Panc1 (cell line): ENCODE measurements around the gene CNOT3. TPM values are rescaled to one million over a fixed set of nuclear protein-coding genes. Genes with fewer than 3 reads are reported as not detected.

Experiments
- ATAC-seq: fragments of 200-7000 bp; cut with Tn5 transposase; 2 replicates; pipeline ENCODE4 v1.9.1; 2020; ENCODE audit warnings: mild to moderate bottlenecking, moderate library complexity
- BruUV-seq: library from RNA; stranded (reverse); fragments of 400-500 nt; replicated peaks from 2 replicates; lab custom pipeline; 2021; lab: Mats Ljungman, UMichigan
- CTCF ChIA-PET: fragments of 300-600 bp; sonication (Branson Sonifier 250); formaldehyde crosslinking; loops from one replicate; lab custom pipeline; 2022; ENCODE audit warnings: antibody characterized with exemption; lab: Charles Lee
- POLR2A ChIA-PET: fragments of 300-600 bp; sonication (Branson Sonifier 250); formaldehyde crosslinking; loops from one replicate; lab custom pipeline; 2022; ENCODE audit warnings: antibody characterized with exemption; lab: Charles Lee
- DNase-seq: peaks from one replicate; pipeline ENCODE4 v3.0.0-alpha.2; 2010; ENCODE audit warnings: low read depth, low spot score
- H3K27ac ChIP-seq: 2 replicates; pipeline ENCODE4 v1.5.1; 2011; ENCODE audit warnings: mild to moderate bottlenecking, low read length, inconsistent platforms
- H3K27me3 ChIP-seq: fragments of 200-500 bp; sonication (Bioruptor generic); 2 replicates; pipeline ENCODE4 v1.6.0; 2014; ENCODE audit warnings: low read length, inconsistent platforms; ENCODE audit not compliant: control insufficient read depth, insufficient read depth
- H3K36me3 ChIP-seq: fragments of 200-500 bp; sonication (Bioruptor generic); 2 replicates; pipeline ENCODE4 v1.5.1; 2014; ENCODE audit warnings: inconsistent platforms, mild to moderate bottlenecking, low read length, moderate library complexity; ENCODE audit not compliant: control insufficient read depth, insufficient read depth
- H3K4me1 ChIP-seq: 2 replicates; pipeline ENCODE4 v1.5.1; 2011; ENCODE audit warnings: inconsistent platforms, mild to moderate bottlenecking, low read length, moderate library complexity; ENCODE audit not compliant: control insufficient read depth, insufficient read depth
- H3K4me3 ChIP-seq, 2 experiments: 2 replicates each; pipeline ENCODE4 v1.5.1; 2011 to 2012; ENCODE audit warnings: low read depth in 2 of 2, low read length in 2 of 2, mild to moderate bottlenecking in 2 of 2, inconsistent platforms in 1 of 2, moderate library complexity in 1 of 2
- H3K9me3 ChIP-seq: fragments of 200-500 bp; sonication (Bioruptor generic); 2 replicates; pipeline ENCODE4 v1.5.1; 2014; ENCODE audit warnings: low read depth, mild to moderate bottlenecking, inconsistent platforms, low read length, moderate library complexity; ENCODE audit not compliant: control insufficient read depth, insufficient read depth
- CTCF ChIP-seq: fragments of 450-650 bp; IDR thresholded peaks from 2 replicates; pipeline ENCODE4 v1.5.1; 2017; ENCODE audit warnings: mild to moderate bottlenecking
- POLR2AphosphoS5 ChIP-seq: IDR thresholded peaks from 2 replicates; pipeline ENCODE4 v1.6.1; 2012; ENCODE audit warnings: mild to moderate bottlenecking, low read depth, low read length, moderate library complexity
- SIN3A ChIP-seq: IDR thresholded peaks from 2 replicates; pipeline ENCODE4 v1.6.1; 2012; ENCODE audit warnings: low read depth, mild to moderate bottlenecking, low read length, moderate library complexity, borderline replicate concordance; ENCODE audit not compliant: insufficient read depth
- TCF7L2 ChIP-seq: IDR thresholded peaks from 2 replicates; pipeline ENCODE4 v1.6.1; 2011; ENCODE audit warnings: mild to moderate bottlenecking, low read depth, low read length, inconsistent platforms
- in situ Hi-C: cut with HindIII; loops from 2 replicates; pipeline ENCODE4 v1.10.0; 2016; ENCODE audit warnings: low sequenced_read_pairs, low pct_unique_long_range_greater_than_20kb
- intact Hi-C: fragments of 100-400 bp; cut with micrococcal nuclease; formaldehyde crosslinking; loops from one replicate; pipeline ENCODE4 v1.10.0; 2022; ENCODE audit not compliant: unreplicated experiment
- total RNA-seq: library from RNA; stranded (reverse); gene quantifications from one replicate; pipeline ENCODE4 v1.2.1, GENCODE V29; 2021; ENCODE audit not compliant: unreplicated experiment
- TF ChIP-seq, protein P1 (sequence below), 2 experiments: IDR thresholded peaks; 2 replicates each; pipeline ENCODE4 v1.6.1; 2011 to 2012; ENCODE audit warnings: low read depth in 2 of 2, control low read depth in 1 of 2, low read length in 1 of 2, mild to moderate bottlenecking in 1 of 2, moderate library complexity in 1 of 2; ENCODE audit not compliant: insufficient read depth in 1 of 2

The CNOT3 gene
- total RNA-seq, 1 experiment from 2014 or later: 111 TPM

- no peaks in the 10 kb centered on the region for H3K27me3 ChIP-seq
- in situ Hi-C loops: no loop called here
- no peak overlapping the region for H3K27ac ChIP-seq
- no peaks in the 10 kb centered on the region for H3K9me3 ChIP-seq
- peak overlapping the region; percentile 76 to 84 for H3K4me3 ChIP-seq
- ATAC-seq: no peak
- peaks cover 3% of the 10 kb centered on the region; the same call in 1 of the 2 replicates for H3K36me3 ChIP-seq
- H3K4me1 ChIP-seq: peaks cover 20% of the 10 kb centered on the region
- no peak for DNase-seq
- POLR2A ChIA-PET: interaction anchor here (0.6 kb wide), 1 partner anchor 26 kb away, joined by 3 read pairs; no protein-coding TSS in a partner anchor
- CTCF ChIA-PET: interaction anchor here (0.7 kb wide), 1 partner anchor 102 kb away, joined by 5 read pairs; no protein-coding TSS in a partner anchor
- intact Hi-C loops: no loop called here
- 0 out of 2 replicates have a peak, but pooled peaks have one; percentile 6 for TF ChIP-seq TCF7L2
- TF ChIP-seq SIN3A: no peak
- BruUV-seq: no TSS peak
These were observed 25.3 kb downstream of the CNOT3 start for GRCh38 chr19:54162884-54163283.

GRCh38 chr19:54164369-54165068, 27.0 kb downstream of the CNOT3 start:
- no TSS peak for BruUV-seq
- POLR2A ChIA-PET: interaction anchor here (0.6 kb wide), 1 partner anchor 28 kb away, joined by 9 read pairs; no protein-coding TSS in a partner anchor
- Histone ChIP-seq H3K9me3 (no peaks in the 10 kb centered on the region), H3K4me1 (peaks cover 9% of the 10 kb centered on the region), H3K27me3 (no peaks in the 10 kb centered on the region), H3K36me3 (peaks cover 3% of the 10 kb centered on the region; the same call in 1 of the 2 replicates), H3K4me3 (peak overlapping the region; percentile 30 to 40), H3K27ac (no peak overlapping the region)
- CTCF ChIA-PET: interaction anchor here (0.7 kb wide), 1 partner anchor 25 kb away, joined by 3 read pairs; no protein-coding TSS in a partner anchor
- in situ Hi-C loops (no loop called here), intact Hi-C loops (no loop called here)
- DNase-seq (no peak), ATAC-seq (peak; percentile 56)
- TF ChIP-seq POLR2AphosphoS5 (peak; percentile 44; the same call in 1 of the 2 replicates), TCF7L2 (no peak), CTCF (no peak)

DNA sequence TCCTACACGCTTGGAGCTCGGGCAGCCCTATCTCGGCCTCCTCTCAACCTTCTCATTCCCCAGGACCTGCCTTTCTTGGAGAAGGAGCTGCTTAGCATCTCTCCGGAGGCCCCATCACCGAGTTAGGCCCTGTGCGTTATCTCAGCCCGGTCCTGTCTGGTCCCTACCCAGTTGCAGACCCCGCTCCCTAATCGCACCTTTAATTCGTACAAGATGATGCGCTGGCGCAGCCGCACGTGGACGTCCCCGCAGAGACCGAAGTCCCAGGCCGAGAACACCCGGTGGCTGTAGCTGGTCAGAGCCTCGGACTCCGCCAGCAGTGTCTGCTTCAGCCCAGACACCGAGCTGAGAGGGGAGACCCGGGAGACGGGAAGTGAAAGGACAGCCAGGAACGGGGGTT, 27.7 kb downstream of the CNOT3 start:
- in situ Hi-C loops (no loop called here), intact Hi-C loops (no loop called here)
- no TSS peak for BruUV-seq
- H3K27me3 ChIP-seq: no peaks in the 10 kb centered on the region
- peaks cover 9% of the 10 kb centered on the region for H3K4me1 ChIP-seq
- ChIA-PET CTCF (interaction anchor here (0.6 to 0.7 kb wide), 2 partner anchors 25 to 251 kb away, joined by 3 read pairs; no protein-coding TSS in a partner anchor), POLR2A (no interaction called here)
- H3K4me3 ChIP-seq: no peak overlapping the region
- H3K9me3 ChIP-seq: no peaks in the 10 kb centered on the region
- no peaks in the 10 kb centered on the region; the same call in 1 of the 2 replicates for H3K36me3 ChIP-seq
- ATAC-seq: no peak
- H3K27ac ChIP-seq: no peak overlapping the region
- DNase-seq: no peak
- TF ChIP-seq CTCF (no peak), TCF7L2 (no peak), SIN3A (no peak), POLR2AphosphoS5 (no peak)
- TF ChIP-seq, protein P1, sequence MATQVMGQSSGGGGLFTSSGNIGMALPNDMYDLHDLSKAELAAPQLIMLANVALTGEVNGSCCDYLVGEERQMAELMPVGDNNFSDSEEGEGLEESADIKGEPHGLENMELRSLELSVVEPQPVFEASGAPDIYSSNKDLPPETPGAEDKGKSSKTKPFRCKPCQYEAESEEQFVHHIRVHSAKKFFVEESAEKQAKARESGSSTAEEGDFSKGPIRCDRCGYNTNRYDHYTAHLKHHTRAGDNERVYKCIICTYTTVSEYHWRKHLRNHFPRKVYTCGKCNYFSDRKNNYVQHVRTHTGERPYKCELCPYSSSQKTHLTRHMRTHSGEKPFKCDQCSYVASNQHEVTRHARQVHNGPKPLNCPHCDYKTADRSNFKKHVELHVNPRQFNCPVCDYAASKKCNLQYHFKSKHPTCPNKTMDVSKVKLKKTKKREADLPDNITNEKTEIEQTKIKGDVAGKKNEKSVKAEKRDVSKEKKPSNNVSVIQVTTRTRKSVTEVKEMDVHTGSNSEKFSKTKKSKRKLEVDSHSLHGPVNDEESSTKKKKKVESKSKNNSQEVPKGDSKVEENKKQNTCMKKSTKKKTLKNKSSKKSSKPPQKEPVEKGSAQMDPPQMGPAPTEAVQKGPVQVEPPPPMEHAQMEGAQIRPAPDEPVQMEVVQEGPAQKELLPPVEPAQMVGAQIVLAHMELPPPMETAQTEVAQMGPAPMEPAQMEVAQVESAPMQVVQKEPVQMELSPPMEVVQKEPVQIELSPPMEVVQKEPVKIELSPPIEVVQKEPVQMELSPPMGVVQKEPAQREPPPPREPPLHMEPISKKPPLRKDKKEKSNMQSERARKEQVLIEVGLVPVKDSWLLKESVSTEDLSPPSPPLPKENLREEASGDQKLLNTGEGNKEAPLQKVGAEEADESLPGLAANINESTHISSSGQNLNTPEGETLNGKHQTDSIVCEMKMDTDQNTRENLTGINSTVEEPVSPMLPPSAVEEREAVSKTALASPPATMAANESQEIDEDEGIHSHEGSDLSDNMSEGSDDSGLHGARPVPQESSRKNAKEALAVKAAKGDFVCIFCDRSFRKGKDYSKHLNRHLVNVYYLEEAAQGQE (IDR thresholded peaks at IDR 0.05; ENCODE audit: insufficient read depth in 1 of 2, low read depth in 2 of 2, low read length in 1 of 2): no peak
